Activated T-cell treated with anti-CD3 and anti-CD28 coated beads, Interleukin-2, amount 50 U/mL, for 72 hours (primary cell): ENCODE results near the gene ROR1. TPM values are rescaled to one million over a fixed set of nuclear protein-coding genes. Genes with fewer than 3 reads are reported as not detected.

Source experiments
- ATAC-seq, 2 donors: fragments of 150-1000 bp; cut with Tn5 transposase; replicated peaks in 1 of 2; 2 replicates each; pipeline ENCODE4 v1.10.0; 2021; ENCODE audit warnings: moderate library complexity in 2 of 2, mild to moderate bottlenecking in 1 of 2
- DNase-seq, 2 donors: peaks; one replicate each; pipeline ENCODE4 v3.0.0; 2021 to 2022; ENCODE audit warnings: mixed read lengths in 1 of 2
- H3K27ac Mint-ChIP-seq: one replicate; pipeline ENCODE4 v1.8.0; 2022; ENCODE audit warnings: mild to moderate bottlenecking, moderate library complexity, mixed read lengths
- H3K27me3 Mint-ChIP-seq: one replicate; pipeline ENCODE4 v1.8.0; 2022; ENCODE audit warnings: low read depth, mixed read lengths
- H3K36me3 Mint-ChIP-seq, 2 donors: one replicate each; pipeline ENCODE4 v1.8.0; 2022; ENCODE audit warnings: mixed read lengths in 2 of 2, mild to moderate bottlenecking in 1 of 2; ENCODE audit not compliant: insufficient read depth in 2 of 2
- H3K4me1 Mint-ChIP-seq: one replicate; pipeline ENCODE4 v1.8.0; 2022; ENCODE audit warnings: low read depth, mixed read lengths
- H3K4me3 Mint-ChIP-seq, 2 donors: one replicate each; pipeline ENCODE4 v1.8.0; 2022; ENCODE audit warnings: mild to moderate bottlenecking in 2 of 2, mixed read lengths in 2 of 2, moderate library complexity in 2 of 2
- H3K9me3 Mint-ChIP-seq, 2 donors: one replicate each; pipeline ENCODE4 v1.8.0; 2022; ENCODE audit warnings: mixed read lengths in 2 of 2
- total RNA-seq, 2 donors: library from RNA; stranded (reverse); gene quantifications; one replicate each; pipeline ENCODE4 v1.2.3, GENCODE V29; 2022

The ROR1 gene
- total RNA-seq, 2 donors from 2014 or later = 0.19 TPM; not detected in 1

GRCh38 chr1:63787875-63788274 lies 14.1 kb downstream of the ROR1 start:
- DNase-seq = no peak
- no peaks in the 10 kb centered on the region for H3K36me3 Mint-ChIP-seq

GRCh38 chr1:63789856-63790605 lies 16.2 kb downstream of the ROR1 start:
- no peaks in the 10 kb centered on the region for H3K9me3 Mint-ChIP-seq
- H3K4me3 Mint-ChIP-seq = no peak overlapping the region
- no peak overlapping the region for H3K27ac Mint-ChIP-seq
- DNase-seq = no peak
- no peak for ATAC-seq
- H3K4me1 Mint-ChIP-seq = no peaks in the 10 kb centered on the region
- H3K36me3 Mint-ChIP-seq = no peaks in the 10 kb centered on the region
- no peaks in the 10 kb centered on the region for H3K27me3 Mint-ChIP-seq

More at GRCh38 chr1:63787875-63788274, 14.1 kb downstream of the ROR1 start:
- Mint-ChIP-seq H3K9me3 (no peaks in the 10 kb centered on the region), H3K27ac (no peak overlapping the region), H3K4me1 (no peaks in the 10 kb centered on the region), H3K27me3 (peaks cover 1% of the 10 kb centered on the region), H3K4me3 (no peak overlapping the region)
- no peak for ATAC-seq

GRCh38 chr1:63790989-63791388 lies 17.2 kb downstream of the ROR1 start:
- DNase-seq (no peak), ATAC-seq (no peak)
- Mint-ChIP-seq H3K36me3 (no peaks in the 10 kb centered on the region), H3K27me3 (no peaks in the 10 kb centered on the region), H3K9me3 (no peaks in the 10 kb centered on the region), H3K4me1 (no peaks in the 10 kb centered on the region), H3K27ac (no peak overlapping the region), H3K4me3 (no peak overlapping the region)

- ATAC-seq (no peak), DNase-seq (no peak)
- Mint-ChIP-seq H3K27me3 (peaks cover 7% of the 10 kb centered on the region), H3K4me3 (no peak overlapping the region), H3K36me3 (no peaks in the 10 kb centered on the region), H3K4me1 (no peaks in the 10 kb centered on the region), H3K27ac (no peak overlapping the region), H3K9me3 (no peaks in the 10 kb centered on the region)
Observed at GRCh38 chr1:63792152-63792551, 18.3 kb downstream of the ROR1 start.

GRCh38 chr1:63793741-63794240 lies 20.0 kb downstream of the ROR1 start:
- peaks cover 8% of the 10 kb centered on the region for H3K27me3 Mint-ChIP-seq
- DNase-seq = no peak

GRCh38 chr1:63794354-63794753 lies 20.5 kb downstream of the ROR1 start:
- Mint-ChIP-seq H3K9me3 (no peaks in the 10 kb centered on the region), H3K27ac (no peak overlapping the region), H3K4me3 (no peak overlapping the region), H3K27me3 (peaks cover 9% of the 10 kb centered on the region), H3K4me1 (no peaks in the 10 kb centered on the region), H3K36me3 (no peaks in the 10 kb centered on the region)
- DNase-seq (no peak), ATAC-seq (no peak)

More at GRCh38 chr1:63793741-63794240, 20.0 kb downstream of the ROR1 start:
- no peak for ATAC-seq
- no peaks in the 10 kb centered on the region for H3K36me3 Mint-ChIP-seq
- no peak overlapping the region for H3K4me3 Mint-ChIP-seq
- H3K27ac Mint-ChIP-seq = no peak overlapping the region
- H3K4me1 Mint-ChIP-seq = no peaks in the 10 kb centered on the region
- H3K9me3 Mint-ChIP-seq = no peaks in the 10 kb centered on the region

- no peak overlapping the region for H3K4me3 Mint-ChIP-seq
- no peak overlapping the region for H3K27ac Mint-ChIP-seq
- no peaks in the 10 kb centered on the region for H3K36me3 Mint-ChIP-seq
- H3K27me3 Mint-ChIP-seq = peaks cover 14% of the 10 kb centered on the region
- ATAC-seq = no peak
- H3K4me1 Mint-ChIP-seq = no peaks in the 10 kb centered on the region
- no peak for DNase-seq
- no peaks in the 10 kb centered on the region for H3K9me3 Mint-ChIP-seq
Observed at GRCh38 chr1:63794939-63795378, 21.1 kb downstream of the ROR1 start.

- no peak for DNase-seq
- Mint-ChIP-seq H3K9me3 (no peaks in the 10 kb centered on the region), H3K4me3 (no peak overlapping the region), H3K27ac (no peak overlapping the region), H3K4me1 (no peaks in the 10 kb centered on the region), H3K36me3 (no peaks in the 10 kb centered on the region), H3K27me3 (peaks cover 14% of the 10 kb centered on the region)
- no peak for ATAC-seq
Observed at GRCh38 chr1:63795455-63795854, 21.6 kb downstream of the ROR1 start.

- Mint-ChIP-seq H3K4me3 (no peak overlapping the region), H3K36me3 (no peaks in the 10 kb centered on the region), H3K27me3 (peaks cover 14% of the 10 kb centered on the region), H3K9me3 (no peaks in the 10 kb centered on the region), H3K4me1 (no peaks in the 10 kb centered on the region), H3K27ac (no peak overlapping the region)
- no peak for DNase-seq
- ATAC-seq = no peak
Observed at GRCh38 chr1:63797056-63797726, 23.4 kb downstream of the ROR1 start.

GRCh38 chr1:63798284-63798683 lies 24.5 kb downstream of the ROR1 start:
- Mint-ChIP-seq H3K36me3 (no peaks in the 10 kb centered on the region), H3K4me3 (no peak overlapping the region), H3K9me3 (no peaks in the 10 kb centered on the region)

GRCh38 chr1:63799307-63799706 lies 25.5 kb downstream of the ROR1 start:
- Mint-ChIP-seq H3K27me3 (peaks cover 14% of the 10 kb centered on the region), H3K4me3 (no peak overlapping the region), H3K36me3 (no peaks in the 10 kb centered on the region), H3K27ac (no peak overlapping the region), H3K4me1 (no peaks in the 10 kb centered on the region), H3K9me3 (no peaks in the 10 kb centered on the region)
- no peak for ATAC-seq
- no peak for DNase-seq

More at GRCh38 chr1:63798284-63798683, 24.5 kb downstream of the ROR1 start:
- no peaks in the 10 kb centered on the region for H3K4me1 Mint-ChIP-seq
- DNase-seq = no peak
- peaks cover 14% of the 10 kb centered on the region for H3K27me3 Mint-ChIP-seq
- no peak overlapping the region for H3K27ac Mint-ChIP-seq
- ATAC-seq = no peak

GRCh38 chr1:63799820-63800219 lies 26.0 kb downstream of the ROR1 start:
- Mint-ChIP-seq H3K4me1 (no peaks in the 10 kb centered on the region), H3K27me3 (peaks cover 14% of the 10 kb centered on the region), H3K9me3 (no peaks in the 10 kb centered on the region), H3K4me3 (no peak overlapping the region), H3K27ac (no peak overlapping the region), H3K36me3 (no peaks in the 10 kb centered on the region)
- ATAC-seq = no peak
- no peak for DNase-seq

GRCh38 chr1:63802109-63802508 lies 28.3 kb downstream of the ROR1 start:
- Mint-ChIP-seq H3K9me3 (no peaks in the 10 kb centered on the region), H3K27ac (no peak overlapping the region), H3K36me3 (no peaks in the 10 kb centered on the region), H3K27me3 (peaks cover 7% of the 10 kb centered on the region), H3K4me1 (no peaks in the 10 kb centered on the region), H3K4me3 (no peak overlapping the region)
- DNase-seq = no peak
- no peak for ATAC-seq
